ENCODE data around the gene LASP1.
A peak's percentile ranks its signal among the peaks of the same experiment; 100 is the strongest.

Gene LASP1

GRCh38 chr17:38888842-38889241 lies 19.0 kb downstream of the LASP1 start:
- no peak for DNase-seq (ENCODE audit: low read depth)

- DNase-seq (ENCODE audit: low read depth): no peak
Measured at GRCh38 chr17:38889745-38890409, 20.0 kb downstream of the LASP1 start.

- no peak for DNase-seq (ENCODE audit: low read depth)
Measured at GRCh38 chr17:38890410-38890746, 20.5 kb downstream of the LASP1 start.

GRCh38 chr17:38891441-38891840 lies 21.6 kb downstream of the LASP1 start:
- DNase-seq (ENCODE audit: low read depth): no peak

- DNase-seq (ENCODE audit: low read depth): no peak
Measured at GRCh38 chr17:38892083-38892482, 22.2 kb downstream of the LASP1 start.

- DNase-seq (ENCODE audit: low read depth): no peak
Measured at GRCh38 chr17:38892620-38893019, 22.8 kb downstream of the LASP1 start.

GRCh38 chr17:38893113-38893512 lies 23.3 kb downstream of the LASP1 start:
- DNase-seq (ENCODE audit: low read depth): no peak

GRCh38 chr17:38893607-38894006 lies 23.7 kb downstream of the LASP1 start:
- DNase-seq (ENCODE audit: low read depth): peak; percentile 31

GRCh38 chr17:38894276-38894675 lies 24.4 kb downstream of the LASP1 start:
- no peak for DNase-seq (ENCODE audit: low read depth)

- DNase-seq (ENCODE audit: low read depth): no peak
Measured at GRCh38 chr17:38896346-38896954, 26.6 kb downstream of the LASP1 start.

GRCh38 chr17:38897176-38897575 lies 27.3 kb downstream of the LASP1 start:
- DNase-seq (ENCODE audit: low read depth): no peak

GRCh38 chr17:38897671-38898290 lies 27.9 kb downstream of the LASP1 start:
- no peak for DNase-seq (ENCODE audit: low read depth)

- DNase-seq (ENCODE audit: low read depth): no peak
Measured at GRCh38 chr17:38898291-38898679, 28.4 kb downstream of the LASP1 start.

- peak; percentile 82 for DNase-seq (ENCODE audit: low read depth)
Measured at GRCh38 chr17:38898812-38899348, 29.0 kb downstream of the LASP1 start.

- DNase-seq (ENCODE audit: low read depth): no peak
Measured at GRCh38 chr17:38899421-38899820, 29.6 kb downstream of the LASP1 start.

- DNase-seq (ENCODE audit: low read depth): no peak
Measured at GRCh38 chr17:38900978-38901656, 31.3 kb downstream of the LASP1 start.

- no peak for DNase-seq (ENCODE audit: low read depth)
Measured at GRCh38 chr17:38903404-38903803, 33.5 kb downstream of the LASP1 start.

- no peak for DNase-seq (ENCODE audit: low read depth)
Measured at GRCh38 chr17:38904892-38905291, 35.0 kb downstream of the LASP1 start.

- DNase-seq (ENCODE audit: low read depth): no peak
Measured at GRCh38 chr17:38905375-38905774, 35.5 kb downstream of the LASP1 start.

GRCh38 chr17:38906460-38907228 lies 36.8 kb downstream of the LASP1 start:
- DNase-seq (ENCODE audit: low read depth): no peak

GRCh38 chr17:38907930-38908675 lies 38.2 kb downstream of the LASP1 start:
- DNase-seq (ENCODE audit: low read depth): no peak

All from stimulated activated CD8-positive, alpha-beta memory T cell treated with anti-CD3 and anti-CD28 coated beads, Interleukin-12 subunit alpha, Interleukin-12 subunit beta, amount 100 ng/mL, for 4 hours (primary cell).